GM19025 (cell line): ENCODE results near the gene ERGIC3.
A peak's percentile ranks its signal among the peaks of the same experiment; 100 is the strongest.
"Not testable (repeated sequence)": the region's sequence is repeated elsewhere in the genome, so short reads cannot be mapped to it uniquely, and the experiment has no call there.

Experiments
- ATAC-seq: cut with Tn5 transposase; IDR thresholded peaks from one replicate; pipeline ENCODE4 v1.9.1; 2021; ENCODE audit warnings: mild to moderate bottlenecking, low read depth, moderate library complexity; ENCODE audit not compliant: unreplicated experiment

ERGIC3 gene

GRCh38 chr20:35517125-35517524, 24.8 kb upstream of the ERGIC3 start:
- ATAC-seq: no peak

- ATAC-seq: not testable (repeated sequence)
These were observed 24.1 kb upstream of the ERGIC3 start for GRCh38 chr20:35517767-35518166.

GRCh38 chr20:35518955-35519354, 22.9 kb upstream of the ERGIC3 start:
- no peak for ATAC-seq

DNA sequence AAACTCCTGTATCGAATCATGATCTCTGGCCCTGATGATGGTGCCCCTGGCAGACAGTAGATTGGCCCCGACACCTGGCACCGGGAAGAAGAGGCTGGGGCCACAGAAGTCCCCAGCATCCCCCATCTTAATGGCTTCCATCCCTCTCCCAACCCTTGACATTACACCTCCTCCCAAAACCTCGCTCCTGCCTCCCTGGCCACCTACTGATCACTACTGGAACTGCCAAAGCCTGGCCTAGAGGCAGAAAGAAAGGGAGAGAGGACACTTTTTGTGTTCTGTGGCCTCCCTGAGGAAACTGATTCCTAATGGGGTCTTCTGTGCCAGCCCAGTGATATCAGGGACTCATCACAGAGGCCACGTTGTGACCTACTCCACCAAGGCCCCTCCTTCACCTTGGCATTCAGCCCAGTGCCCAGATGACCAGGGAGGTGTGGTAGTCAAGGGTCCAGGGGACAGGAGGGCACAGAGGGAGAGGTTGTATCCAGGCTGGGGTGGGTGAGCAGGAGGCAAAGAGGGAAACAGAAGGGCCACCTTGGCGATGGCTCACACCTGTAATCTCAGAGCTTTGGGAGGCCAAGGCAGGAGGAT, 18.5 kb upstream of the ERGIC3 start:
- ATAC-seq: no peak

- no peak for ATAC-seq
These were observed 16.2 kb upstream of the ERGIC3 start for GRCh38 chr20:35525639-35526038.

GRCh38 chr20:35527122-35527769, 14.6 kb upstream of the ERGIC3 start:
- ATAC-seq: no peak

GRCh38 chr20:35529552-35529951, 12.3 kb upstream of the ERGIC3 start, which contains the start of gene C20orf173:
Gene C20orf173 (minus strand): TSS chr20:35529652. CDS start chr20:35529373, 279 bp downstream.
- no peak for ATAC-seq

DNA sequence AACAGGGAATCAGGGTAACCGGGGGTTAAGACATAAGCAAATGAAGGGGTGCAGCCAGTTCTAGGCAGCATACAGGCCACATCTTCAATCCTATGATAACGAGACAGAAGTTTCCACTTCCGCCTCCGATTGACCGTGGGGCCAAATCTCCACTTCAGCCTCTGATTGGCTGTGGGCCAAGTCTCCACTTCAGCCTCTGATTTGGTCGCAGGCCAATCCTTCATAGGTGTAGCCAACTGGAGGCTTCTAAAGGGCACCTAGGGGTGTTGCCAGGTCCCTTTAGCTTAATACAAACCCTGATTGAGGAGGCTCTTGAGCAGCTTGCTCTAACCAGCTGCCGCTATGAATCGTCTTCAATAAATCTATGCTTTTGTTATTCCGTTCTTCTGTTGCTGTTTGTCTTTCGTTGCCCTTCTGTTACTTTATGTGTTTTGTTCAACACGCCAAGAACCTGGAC, 2.1 kb upstream of the ERGIC3 start:
- peak; percentile 79 for ATAC-seq

DNA sequence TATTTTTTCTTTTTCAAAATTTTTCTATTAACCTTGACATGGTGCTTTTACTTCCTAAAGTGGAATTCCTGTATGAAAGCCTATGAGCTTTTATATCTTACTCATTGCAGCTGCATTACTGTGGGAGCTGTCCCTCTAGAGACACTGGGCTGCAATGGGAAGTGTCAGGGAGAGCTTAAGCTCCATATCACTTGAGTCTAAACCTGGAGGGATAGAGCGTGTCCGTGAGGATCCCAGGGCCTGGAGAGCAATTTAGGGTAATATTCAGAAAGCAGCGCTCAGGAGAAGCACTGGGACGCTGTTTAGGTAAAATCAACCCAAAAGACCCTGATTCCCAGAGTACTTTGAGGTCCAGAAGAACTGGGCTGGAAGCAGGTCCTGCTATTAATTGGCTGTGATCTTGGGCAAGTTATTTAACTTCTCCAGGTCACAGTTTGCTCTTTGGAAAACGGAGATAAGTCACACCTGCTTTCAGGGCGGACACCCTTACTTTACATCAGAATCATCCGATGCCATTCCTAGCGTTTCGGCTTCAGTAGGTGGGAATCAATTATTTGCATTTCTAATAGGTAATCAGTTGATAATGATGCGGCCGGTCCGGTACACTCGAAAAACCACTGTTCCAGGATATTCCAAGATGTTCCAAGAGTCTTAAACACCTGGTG, 628 bp upstream of the ERGIC3 start:
- no peak for ATAC-seq

DNA sequence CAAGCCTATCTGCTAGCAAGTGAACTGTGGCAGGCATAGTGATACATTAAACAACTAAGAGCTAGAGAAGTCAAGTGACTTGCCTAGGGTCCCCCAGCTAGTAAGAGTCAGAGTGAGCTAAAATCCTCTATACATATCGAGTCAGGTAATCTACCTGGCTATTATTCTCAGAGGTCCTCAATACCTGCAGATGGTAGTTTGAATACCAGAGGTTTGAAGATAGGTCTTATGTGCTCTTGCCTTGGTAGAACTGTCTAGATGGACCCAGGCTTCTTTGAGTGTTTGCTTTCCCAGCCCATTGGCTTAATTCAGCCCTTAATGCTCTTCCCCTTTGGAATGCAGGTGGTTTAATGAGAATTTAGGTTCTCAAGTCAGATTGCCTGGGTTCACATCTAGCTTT, 1.1 kb downstream of the ERGIC3 start:
- ATAC-seq: no peak

GRCh38 chr20:35544436-35544835, 2.6 kb downstream of the ERGIC3 start:
- no peak for ATAC-seq

GRCh38 chr20:35544941-35545340, 3.1 kb downstream of the ERGIC3 start:
- ATAC-seq: not testable (repeated sequence)

DNA sequence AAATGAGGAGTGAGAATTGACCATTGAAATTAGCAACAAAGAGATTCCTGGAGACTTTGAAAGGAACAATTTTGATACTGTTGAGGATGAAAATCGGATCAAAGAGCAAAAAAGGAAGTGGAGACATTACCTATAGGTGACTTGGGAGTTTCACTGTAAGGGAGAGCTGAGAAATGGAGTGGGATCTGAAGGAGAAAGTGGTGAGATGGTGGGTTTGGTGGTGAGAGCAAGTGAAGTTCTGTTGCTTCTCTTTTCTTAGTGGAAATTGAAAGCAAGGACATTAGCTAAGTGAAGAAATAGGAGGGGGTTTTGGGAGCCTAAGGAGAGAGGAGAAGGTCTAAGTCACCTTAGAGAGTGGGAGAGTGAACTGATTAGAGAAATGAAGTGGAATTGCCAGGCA, 4.2 kb downstream of the ERGIC3 start:
- no peak for ATAC-seq

- ATAC-seq: no peak
These were observed 5.5 kb downstream of the ERGIC3 start for GRCh38 chr20:35547329-35547728.

DNA sequence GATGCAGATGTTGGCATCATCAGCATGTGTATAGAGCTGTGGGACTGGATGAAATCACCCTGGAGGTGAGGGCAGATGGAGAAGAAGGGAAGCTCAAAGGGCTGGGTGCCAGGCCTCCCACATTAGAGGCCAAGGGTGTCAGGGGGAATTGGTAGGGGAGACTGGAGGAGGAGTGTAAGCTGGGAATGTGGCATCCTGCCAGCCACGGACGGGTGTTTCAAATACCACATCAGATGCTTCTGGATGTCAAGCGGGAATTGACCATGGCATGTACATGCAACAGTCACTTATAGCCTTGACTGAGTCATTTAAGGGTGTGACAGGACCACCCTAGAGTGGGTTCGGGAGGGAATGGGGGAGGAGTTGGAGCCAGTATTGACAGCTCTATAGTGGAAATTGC, 9.6 kb downstream of the ERGIC3 start:
- no peak for ATAC-seq

GRCh38 chr20:35552914-35553313, 11.0 kb downstream of the ERGIC3 start:
- no peak for ATAC-seq

DNA sequence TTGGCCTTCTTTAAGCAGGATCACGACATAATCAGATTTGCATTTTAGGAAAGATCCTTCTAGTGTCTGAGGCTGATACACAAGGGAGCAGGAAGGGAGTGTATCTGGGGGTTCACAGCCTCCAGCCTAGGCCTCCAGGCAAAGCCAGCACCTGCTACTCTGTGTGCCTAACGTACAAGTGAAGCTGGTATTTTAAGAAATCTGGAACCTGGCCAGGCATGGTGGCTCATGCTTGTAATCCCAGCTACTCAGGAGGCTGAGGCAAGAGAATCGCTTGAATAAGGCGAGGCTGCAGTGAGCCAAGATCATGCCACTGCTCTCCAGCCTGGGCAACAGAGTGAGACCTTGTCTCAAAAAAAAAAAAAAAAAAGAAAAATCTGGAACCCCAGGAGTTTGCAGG, 13.6 kb downstream of the ERGIC3 start:
- not testable (repeated sequence) for ATAC-seq

GRCh38 chr20:35555951-35556645, 14.2 kb downstream of the ERGIC3 start:
- ATAC-seq: no peak

DNA sequence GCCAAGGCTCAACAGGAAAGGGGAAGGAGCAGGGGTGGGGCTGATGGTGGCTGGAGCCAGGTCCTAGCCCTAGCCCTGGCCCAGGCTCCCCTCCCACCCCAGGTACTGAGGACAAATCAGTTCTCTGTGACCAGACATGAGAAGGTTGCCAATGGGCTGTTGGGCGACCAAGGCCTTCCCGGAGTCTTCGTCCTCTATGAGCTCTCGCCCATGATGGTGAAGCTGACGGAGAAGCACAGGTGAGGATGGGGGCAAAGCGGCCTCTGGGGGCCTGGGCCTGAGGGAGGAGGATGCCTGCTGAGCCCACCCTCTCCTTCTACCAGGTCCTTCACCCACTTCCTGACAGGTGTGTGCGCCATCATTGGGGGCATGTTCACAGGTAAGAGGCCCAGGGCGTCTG, 15.0 kb downstream of the ERGIC3 start:
- ATAC-seq: no peak

DNA sequence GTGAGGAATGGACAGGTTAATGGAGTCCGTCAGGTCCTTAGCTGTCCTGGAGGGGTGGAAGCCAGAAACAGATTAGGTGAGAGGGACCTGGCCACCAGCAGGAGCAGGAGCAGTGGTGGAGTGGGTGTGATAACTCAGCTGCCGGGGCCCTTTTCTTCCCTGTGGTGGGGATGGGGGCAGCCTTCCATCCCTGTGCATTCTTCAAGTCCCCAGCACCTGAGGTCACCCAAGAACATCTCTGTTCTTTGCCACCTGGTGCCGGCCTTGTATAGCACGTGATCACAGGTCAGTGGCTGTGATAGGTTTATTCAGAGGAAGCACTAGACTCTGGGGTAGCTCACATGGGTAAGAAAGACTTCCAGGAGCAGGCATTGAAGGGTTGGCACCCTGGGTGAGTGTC, 16.6 kb downstream of the ERGIC3 start:
- no peak for ATAC-seq

- no peak for ATAC-seq
These were observed 17.3 kb downstream of the ERGIC3 start for GRCh38 chr20:35559042-35559693.
